ENCODE data around the gene NAA80.
"Not testable (repeated sequence)": the region's sequence is repeated elsewhere in the genome, so short reads cannot be mapped to it uniquely, and the experiment has no call there.

NAA80 gene

DNA sequence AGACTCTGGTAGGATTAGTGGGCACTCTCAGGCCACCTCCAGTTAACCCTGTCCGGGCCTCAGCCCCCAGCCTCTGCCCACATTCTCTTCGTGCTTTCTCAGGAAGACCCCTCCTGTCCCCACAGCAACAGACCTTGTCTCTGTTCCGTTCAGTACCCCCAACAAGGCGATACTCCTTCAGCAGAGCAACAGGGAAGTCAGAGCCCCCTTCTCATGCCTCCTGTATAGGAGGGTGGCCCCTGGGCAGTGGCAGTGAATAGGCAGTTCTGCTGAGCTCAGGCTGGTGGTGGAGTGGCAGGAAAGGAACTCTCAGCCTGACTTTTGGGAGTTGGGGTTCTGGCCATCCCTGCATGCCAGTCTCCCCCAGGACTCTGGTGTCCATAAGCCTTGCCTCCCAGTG is 29.7 kb downstream of the NAA80 start:
- DNase-seq (ENCODE audit: low spot score), result no peak

DNA sequence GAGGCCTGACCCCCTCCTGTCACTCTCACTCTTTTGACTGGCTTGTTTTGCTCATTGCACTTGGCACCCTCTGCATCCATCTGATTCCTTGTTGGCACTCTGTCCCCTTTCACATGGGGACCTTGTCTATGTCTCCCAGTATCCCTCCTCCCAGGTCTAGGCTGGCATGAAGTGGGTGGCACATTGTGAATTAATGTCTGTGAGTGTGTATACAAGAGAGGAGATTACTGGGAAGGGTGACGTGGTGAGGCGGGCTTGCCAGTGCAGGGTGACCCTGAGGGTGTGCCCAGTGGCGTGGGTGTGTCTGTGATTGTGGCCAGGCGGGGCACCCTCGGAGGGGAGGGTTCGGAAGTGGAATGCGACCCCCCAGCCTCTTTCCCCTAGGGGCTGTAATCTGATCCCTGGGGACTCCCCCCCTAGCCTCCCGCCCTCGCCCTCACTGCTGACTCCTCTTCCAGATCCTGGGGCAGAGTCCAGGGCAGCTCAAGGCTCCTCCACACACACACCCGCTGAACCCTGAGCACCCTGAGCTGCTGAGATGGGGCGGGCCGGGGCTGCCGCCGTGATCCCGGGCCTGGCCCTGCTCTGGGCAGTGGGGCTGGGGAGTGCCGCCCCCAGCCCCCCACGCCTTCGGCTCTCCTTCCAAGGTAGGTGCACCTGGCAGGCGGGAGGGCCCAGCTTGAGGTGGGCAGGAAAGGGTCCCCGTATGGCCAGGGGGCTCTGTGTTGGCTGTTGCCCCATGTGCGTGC is 30.3 kb downstream of the NAA80 start, which contains the start of gene SEMA3B:
Gene SEMA3B (plus strand): TSS at position 445 of the 749 bp plus-strand sequence. CDS start 94 bp downstream, at position 539.
- DNase-seq (ENCODE audit: low spot score), result no peak

DNA sequence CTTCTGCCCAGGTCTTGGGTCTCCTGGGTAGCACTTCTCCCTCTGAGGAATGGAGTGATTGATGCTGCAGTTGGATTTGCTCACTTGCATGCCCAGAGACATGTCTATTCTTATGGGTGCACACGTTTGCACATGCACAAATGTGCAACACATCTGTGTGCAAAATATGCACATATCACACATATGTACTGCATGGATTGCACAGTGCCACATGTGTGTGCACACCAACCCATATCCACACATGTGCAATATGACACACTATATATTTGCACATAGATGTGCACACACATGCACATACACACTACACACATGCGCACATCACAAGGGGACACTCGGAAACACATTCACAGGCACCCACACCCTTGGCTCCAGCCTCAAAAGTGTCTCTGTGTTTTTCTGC is 30.9 kb downstream of the NAA80 start:
- DNase-seq (ENCODE audit: low spot score), result no peak

DNA sequence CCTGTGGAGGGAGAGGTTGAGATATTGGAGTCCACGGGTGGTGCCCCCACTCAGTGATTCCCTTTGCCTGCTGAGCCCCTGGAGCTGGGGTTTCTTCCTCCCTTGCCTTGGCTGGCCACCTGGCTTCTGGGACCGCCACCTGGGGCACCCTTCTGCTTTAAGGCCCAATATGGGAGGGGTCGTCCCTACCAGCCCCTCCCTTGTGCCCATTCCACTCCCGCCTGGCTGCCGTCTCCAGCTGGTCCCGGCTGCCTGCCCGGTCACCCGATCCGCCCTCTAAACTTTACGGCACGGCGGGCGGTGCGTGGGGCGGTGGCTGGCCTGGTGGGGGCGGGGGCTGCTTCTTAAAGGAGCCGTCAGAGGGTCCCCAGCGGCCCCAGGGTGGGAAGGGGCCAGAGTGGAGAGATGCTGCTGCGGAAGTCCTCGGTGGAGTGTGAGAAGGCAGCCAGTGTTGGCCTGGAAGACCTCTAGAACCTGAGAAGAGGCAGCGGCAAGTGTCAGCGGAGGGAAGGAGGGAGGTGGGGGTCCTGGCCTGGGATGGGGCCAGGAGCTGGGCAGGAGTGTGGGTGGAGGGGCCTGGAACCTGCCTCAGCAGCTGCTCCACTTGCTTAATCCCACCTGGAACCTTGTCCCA is 31.8 kb downstream of the NAA80 start:
- no peak for DNase-seq (ENCODE audit: low spot score)

DNA sequence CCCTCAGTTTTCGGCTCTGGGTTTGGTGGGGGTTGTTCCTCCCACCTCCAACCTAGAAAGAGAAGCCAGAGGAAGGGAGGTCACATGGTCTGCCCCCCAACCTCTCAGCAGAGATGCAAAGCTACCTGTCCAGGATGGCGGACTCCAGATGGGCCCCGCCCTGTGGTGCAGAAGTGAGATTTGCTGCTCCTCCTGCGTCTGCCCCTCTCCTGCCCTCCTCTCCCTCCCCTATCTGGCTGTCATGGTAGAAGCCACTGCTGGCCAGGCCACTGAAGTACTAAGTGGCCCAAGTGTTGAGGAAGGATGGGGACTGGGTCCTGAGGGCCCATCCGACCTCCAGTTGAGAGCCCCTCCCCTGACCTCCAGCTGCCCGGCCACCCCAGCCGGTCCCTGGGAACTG is 32.4 kb downstream of the NAA80 start:
- no peak for DNase-seq (ENCODE audit: low spot score)

DNA sequence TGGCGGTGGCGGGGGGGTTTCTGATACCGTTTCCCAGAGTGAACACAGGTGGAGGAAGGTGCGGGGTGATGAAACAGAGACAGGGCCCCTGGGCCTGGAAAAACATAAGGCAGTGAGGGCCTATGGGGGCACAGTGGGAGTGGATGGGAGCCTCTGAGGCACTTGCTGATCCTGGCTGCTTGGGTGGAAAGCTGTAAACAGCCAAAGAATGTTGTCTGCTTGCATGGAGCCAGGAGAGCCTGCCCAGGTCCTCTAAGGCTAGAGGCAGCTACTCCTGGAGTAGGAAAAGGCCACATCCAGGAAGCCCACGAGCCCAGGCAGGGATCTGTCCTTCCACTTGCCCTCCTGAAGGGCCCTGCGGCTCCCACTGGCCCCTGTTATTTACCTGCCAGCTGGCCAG is 33.2 kb downstream of the NAA80 start:
- no peak for DNase-seq (ENCODE audit: low spot score)

DNA sequence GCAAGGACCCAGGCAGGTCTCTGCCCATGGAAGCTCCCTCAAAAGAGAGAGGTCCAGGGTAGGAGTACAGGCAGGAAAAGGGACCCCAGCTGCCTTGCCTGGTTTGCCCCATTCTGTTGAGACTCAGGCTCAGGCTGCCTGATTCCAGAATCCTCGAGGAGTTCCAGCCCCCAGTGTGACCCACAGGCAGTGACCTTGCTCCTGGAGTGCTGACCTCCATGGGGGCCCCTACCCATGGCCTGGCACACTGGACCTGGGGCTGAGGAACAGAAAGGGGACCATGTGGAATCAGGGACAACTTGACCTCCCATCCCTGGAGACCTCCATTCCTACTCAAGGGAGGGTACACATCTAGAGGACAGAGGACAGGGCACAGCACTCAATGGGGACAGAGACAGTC is 33.6 kb downstream of the NAA80 start:
- no peak for DNase-seq (ENCODE audit: low spot score)

DNA sequence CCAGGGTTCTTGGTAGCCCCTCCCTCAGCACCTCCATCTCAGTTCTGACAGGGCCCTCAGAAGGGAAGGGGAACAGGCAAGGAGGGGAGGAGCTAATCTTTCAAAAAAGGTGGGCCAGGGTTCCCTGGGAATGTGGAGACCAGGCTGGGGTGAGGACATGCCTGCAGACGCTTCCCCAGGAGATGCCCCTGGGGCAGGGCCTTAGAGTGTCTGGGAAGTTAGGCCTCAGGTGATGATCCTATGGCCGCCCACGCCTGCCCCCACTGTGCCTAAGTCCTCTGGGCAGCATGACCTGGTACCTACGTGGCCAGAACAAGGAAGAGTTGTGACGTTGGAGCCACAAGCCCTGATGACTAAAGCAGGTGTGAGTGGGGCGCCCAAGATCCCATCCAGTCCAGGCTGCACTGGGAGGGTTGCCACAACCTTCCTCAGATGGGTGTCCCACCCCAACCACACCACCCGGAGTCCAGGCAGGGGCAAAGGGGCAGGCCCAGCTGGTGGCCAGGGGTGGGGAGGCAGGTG is 34.2 kb downstream of the NAA80 start:
- no peak for DNase-seq (ENCODE audit: low spot score)

DNA sequence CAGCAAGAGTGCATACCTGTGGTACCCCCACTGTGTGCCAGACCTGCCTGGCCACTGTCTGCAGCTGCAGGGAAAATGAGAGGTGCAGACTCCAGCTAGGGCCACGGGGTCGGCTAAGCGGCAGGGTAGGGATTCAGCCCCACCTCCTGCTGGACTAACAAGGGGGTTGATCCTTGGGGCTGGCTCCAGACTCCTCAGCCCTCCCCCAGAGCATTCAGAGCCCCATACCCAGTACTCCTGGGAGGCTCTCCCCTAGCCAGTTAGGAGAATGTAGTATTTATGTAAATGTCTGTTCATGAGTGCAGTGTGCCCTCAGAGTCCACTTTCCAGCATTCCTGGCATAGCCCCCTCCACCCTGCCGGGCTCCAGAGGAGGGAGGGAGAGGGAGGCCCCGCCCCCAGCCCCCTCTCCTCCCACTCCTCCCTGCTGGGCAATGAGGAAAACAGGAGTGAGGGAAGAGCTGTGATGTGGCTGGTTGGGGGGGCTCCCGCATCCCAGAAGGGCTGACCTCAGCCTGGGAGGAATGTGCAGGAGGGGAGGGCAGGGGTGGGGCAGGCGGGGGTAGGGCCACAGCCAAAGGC is 34.7 kb downstream of the NAA80 start:
- DNase-seq (ENCODE audit: low spot score), result no peak

DNA sequence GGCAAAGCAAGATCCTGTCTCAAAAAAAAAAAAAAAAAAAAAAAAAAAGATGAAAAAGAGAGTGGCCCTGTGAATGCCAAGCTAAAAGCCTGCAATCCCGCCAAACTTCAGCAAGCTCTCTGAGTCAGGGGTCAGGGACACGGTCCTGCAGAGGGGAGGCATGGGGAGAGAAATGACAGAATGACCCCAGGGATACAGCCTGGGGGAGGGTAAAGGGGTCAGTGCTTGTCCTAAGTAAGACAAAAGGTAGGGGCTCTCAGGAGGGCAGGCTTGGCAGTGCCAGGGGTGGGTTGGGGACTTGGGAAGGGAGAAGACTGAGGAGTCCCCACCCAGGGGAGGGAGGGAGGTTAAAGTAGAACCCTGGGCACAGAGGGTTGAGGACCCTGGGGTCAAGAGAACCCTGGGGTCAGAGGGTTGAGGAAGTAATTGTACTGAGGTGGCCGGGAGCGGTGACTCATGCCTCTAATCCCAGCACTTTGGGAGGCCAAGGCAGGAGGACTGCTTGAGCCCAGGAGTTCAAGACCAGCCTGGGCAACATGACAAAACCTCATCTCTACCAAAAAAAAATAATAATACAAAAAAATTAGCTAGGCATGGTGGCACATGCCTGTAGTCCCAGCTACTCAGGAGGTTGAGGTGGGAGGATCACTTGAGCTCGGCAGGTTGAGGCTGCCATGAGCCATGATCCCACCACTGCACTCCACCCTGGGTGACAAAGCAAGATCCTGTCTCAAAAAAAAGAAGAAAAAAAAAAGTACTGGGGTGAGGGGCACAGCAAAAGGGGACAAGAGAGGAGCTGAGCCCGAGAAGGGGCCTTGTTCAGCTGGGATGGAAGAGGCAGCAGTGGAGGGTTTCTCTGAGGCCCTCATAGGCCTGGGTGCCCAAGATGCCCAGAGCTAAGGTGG is 35.5 kb downstream of the NAA80 start:
- no peak for DNase-seq (ENCODE audit: low spot score)

DNA sequence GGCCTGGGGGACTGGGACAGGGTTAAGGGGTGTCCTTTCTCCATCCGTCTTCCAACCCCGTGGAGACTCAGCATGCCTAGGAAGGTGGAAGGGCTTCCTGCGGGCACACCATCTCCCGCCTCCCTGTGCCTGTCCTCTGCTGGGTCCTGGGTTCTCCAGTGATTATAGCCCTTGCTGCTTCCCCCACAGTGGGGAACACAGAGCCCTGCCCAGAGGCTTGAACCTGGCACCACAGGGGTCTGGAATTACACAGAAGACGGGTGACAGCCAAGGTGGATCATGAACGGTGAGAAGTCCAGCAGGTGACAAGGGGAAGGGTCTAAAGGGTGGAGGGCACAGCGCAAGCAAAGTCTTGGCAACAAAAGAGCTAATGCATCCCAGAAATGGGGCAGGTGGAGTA is 36.4 kb downstream of the NAA80 start:
- no peak for DNase-seq (ENCODE audit: low spot score)

DNA sequence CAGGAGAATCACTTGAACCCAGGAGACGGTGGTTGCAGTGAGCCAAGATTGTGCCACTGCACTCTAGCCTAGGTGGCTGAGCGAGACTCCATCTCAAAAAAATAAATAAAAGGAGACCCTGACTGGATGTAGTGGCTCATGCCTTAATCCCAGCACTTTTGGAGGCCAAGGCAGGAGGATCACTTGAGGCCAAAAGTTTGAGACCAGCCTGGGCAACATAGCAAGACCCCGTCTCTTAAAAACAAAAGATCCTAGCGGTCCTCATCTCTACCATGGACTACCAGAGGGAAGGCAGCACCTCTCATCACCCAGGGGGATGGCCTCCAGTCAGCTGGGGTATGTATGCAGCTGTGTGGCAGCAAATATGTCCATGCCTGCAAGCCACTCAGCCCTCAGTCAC is 37.0 kb downstream of the NAA80 start:
- DNase-seq (ENCODE audit: low spot score), result not testable (repeated sequence)

DNA sequence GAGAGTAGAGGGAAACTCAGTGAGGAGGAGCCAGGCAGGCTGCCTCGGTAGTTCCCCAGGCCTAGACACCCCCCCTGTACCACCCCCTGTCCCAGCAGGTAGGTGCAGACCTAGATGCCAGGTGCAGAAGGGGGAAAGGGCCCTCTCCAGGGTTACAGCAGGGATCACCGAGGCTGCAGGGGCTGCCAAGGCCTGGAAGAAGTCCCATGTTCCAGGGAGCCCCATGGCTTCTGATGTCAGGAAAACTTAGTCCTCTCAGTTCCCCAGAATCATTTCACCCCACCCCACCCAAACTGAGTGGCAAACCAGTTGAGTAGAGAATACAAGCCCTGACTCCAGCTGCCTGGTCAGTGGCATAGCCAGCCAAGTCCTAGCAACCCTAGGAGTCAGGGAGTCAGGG is 37.7 kb downstream of the NAA80 start:
- no peak for DNase-seq (ENCODE audit: low spot score)

DNA sequence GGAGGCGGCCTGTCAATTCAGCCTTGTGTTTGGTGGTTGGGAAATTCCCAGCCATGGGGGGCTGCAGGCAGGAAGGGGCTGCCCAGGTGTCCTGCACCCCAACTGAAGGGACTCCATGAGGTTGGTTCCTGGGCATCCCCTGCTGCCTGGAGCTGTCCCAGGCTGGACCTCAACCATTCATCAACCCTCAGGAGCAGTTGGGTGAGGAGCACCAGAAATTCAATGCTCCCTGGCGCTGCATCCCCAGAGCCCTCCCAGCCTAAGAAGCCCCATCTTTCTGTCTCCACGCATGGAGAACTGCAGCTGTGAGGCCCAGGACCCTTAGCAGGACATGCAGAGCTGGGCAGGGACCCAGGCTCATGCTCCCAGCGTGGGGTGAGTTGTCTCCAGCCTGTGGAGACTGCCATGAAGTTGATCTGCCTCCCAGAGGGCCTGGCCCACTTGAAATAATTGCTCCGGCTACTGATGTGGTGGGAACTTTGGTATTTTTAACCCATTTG is 38.2 kb downstream of the NAA80 start:
- no peak for DNase-seq (ENCODE audit: low spot score)

DNA sequence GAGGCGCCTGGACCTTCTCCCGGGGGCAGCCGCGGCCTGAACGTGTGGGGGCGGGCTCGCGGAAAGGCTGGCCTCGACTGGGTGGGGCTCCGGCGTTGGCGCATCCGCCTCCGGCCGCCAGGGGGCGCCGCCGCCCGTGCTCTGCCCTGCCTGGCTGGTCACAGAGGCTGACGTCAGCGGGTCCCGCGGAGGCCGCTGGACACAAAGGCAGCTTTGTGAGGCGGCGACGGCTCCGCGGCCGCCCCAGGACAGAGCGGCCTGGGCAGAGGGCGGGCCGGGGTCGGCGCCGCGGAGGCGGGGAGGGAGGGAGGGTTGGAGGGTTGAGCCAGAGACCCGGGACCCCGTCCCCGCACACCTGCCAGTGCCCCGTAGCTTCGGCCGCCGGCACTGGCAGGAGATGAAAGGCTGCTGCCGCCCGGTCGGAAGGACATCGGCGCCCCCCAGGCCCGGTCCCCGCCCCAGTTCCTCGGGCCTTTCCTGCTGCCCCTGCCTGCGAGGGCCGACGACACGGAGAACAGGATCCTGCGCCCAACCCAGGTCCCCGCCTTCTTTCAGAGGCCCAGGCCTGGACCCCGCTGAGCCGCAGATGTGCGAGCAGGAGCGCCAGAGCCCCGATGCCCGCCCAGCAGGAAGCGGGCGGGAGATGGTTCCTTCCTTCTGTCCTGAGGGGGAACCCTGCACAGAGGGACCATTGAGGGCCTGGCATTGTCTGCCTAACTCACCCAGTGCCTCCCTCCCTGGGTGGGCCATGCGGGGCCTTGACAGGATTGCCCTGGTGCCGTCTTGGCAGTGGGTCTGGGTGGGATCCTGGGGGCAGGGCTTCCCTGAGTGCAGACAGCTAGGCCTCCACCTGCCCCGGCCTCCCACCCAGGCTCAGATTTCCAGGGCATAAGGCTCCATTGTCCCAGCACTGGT is 38.9 kb downstream of the NAA80 start:
- peak; percentile 88 for DNase-seq (ENCODE audit: low spot score)

DNA sequence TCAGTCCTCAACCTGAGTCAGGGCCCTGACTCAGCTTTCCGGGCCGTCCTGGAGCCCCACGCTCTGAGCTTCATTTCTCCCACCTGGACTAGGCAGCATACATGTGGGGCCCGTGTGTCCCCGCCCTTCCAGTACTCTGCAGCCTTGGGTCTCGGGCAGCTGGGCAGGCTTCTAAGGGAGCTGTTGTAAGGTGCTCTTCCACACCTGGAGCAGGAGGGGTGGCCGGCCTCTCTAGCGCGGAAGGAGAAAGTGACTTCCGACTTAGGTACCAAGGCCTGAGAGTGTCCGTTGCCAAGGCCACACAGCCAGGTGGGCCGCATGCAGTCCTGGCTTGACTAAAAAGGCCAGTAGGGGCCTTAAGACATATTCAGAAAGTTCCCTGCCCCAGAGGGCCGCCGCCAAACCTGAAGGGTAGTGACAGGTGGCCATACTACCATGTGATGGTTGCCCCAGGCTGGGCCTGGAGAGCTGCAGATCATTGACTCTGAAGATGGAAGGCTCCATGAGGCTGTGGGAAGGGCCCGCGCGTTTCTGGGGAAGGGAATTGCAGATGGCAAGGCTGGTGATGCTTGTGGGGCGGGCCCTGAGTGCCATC is 39.7 kb downstream of the NAA80 start:
- no peak for DNase-seq (ENCODE audit: low spot score)

DNA sequence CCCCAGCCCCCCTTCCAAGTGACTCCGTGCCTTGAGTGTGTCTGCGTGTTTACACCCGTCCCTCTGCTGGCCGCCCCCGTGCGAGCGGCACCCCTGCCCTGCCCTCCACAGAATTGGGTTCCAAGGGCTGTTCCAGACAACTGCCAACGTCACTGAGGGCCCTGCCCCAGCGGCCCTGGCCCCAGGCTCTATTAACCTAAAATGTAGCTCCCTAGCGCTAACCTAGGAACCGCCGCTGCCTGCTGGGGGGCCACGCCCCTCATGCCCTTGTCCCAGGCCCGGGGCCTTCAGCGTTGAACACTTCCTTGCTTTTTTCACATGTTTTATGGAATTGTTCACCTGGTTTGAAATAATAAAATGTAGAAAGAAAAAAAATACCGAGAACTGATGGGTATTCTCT is 40.2 kb downstream of the NAA80 start:
- DNase-seq (ENCODE audit: low spot score), result no peak

DNA sequence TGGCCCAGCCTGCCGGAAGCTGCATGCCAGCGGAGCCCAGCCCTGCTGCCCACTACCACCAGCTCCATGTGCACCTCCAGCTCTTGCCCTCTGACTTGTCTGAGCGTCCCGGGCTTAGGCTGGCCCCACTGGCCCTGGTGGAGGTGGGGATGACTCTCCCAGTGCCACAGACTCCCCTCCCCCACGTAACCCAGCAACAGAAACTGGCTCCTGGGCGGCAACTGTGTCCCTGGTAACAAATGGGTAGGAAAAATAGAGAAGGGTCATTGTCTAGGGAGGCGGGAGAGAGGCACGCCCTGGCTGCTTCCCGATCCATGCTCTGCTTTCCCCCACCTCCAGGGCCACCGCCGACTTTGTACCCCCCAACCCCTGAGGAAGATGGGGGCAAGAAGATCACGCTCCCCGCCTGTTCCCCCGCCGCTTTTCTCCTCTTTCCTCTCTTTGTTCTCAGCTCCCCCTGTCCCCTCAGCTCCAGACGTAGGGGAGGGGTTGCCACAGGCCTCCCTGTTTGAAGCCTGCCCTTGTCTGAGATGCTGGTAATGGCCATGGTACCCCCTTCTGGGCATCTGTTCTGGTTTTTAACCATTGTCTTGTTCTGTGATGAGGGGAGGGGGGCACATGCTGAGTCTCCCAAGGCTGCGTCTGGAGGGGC is 41.0 kb downstream of the NAA80 start:
- DNase-seq (ENCODE audit: low spot score), result no peak

DNA sequence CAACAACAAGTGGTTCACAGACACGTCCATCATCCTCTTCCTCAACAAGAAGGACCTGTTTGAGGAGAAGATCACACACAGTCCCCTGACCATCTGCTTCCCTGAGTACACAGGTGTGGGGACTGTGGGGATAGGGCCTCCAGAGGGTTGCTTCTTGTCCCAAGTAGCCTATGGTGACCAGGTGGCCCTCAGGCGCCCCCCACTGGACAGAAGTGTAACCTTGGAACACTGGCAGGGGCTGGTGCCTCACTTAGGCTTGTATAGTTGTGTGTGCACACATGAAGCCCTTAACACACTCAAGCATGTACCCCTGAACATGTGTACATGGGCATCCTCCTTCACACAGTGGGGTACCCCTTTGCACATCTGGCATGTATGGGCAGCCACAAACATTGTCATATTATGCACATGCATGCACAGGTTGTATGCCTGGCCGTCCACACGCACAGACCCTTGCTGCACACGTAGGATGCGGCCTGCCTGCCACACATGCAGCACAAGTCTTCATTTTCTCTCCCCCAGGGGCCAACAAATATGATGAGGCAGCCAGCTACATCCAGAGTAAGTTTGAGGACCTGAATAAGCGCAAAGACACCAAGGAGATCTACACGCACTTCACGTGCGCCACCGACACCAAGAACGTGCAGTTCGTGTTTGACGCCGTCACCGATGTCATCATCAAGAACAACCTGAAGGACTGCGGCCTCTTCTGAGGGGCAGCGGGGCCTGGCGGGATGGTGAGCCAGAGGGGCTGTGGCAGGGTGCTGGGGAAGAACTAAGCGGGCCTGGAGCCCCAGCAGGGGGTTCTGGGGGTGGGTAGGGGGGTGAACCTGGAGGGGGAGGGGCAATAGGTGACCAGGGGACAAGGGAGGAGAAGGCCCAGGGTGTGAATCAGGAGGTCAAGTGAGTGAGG is 42.0 kb downstream of the NAA80 start:
- no peak for DNase-seq (ENCODE audit: low spot score)
